Fibroblast of villous mesenchyme (primary cell): Measurements from ENCODE around the gene WDR45B. TPM values are rescaled to one million over a fixed set of nuclear protein-coding genes. Genes with fewer than 3 reads are reported as not detected.

Source experiments
- DNase-seq: peaks from one replicate; pipeline ENCODE4 v3.0.0-alpha.2; 2010; ENCODE audit warnings: low read depth
- H3K4me3 ChIP-seq: 2 replicates; pipeline ENCODE4 v1.5.1; 2011; ENCODE audit warnings: low read depth, mild to moderate bottlenecking, low read length
- CTCF ChIP-seq: IDR thresholded peaks from 2 replicates; pipeline ENCODE4 v1.5.1; 2012; ENCODE audit warnings: low read depth, mild to moderate bottlenecking, low read length; ENCODE audit not compliant: insufficient read depth
- total RNA-seq: library from RNA; depleted of rRNA; stranded (reverse); fragments of >200 nt; gene quantifications from 2 replicates; pipeline ENCODE4 v1.2.3, GENCODE V29; 2012

The WDR45B gene
- total RNA-seq, 1 donor: 70.8 TPM

GRCh38 chr17:82668024-82668630 is 19.9 kb upstream of the WDR45B start:
- DNase-seq: no peak
- no peak overlapping the region for H3K4me3 ChIP-seq
- no peak for TF ChIP-seq CTCF

GRCh38 chr17:82667668-82668000 is 19.4 kb upstream of the WDR45B start:
- DNase-seq: no peak
- TF ChIP-seq CTCF: no peak

GRCh38 chr17:82666931-82667667 is 18.9 kb upstream of the WDR45B start:
- TF ChIP-seq CTCF: no peak
- H3K4me3 ChIP-seq: no peak overlapping the region
- no peak for DNase-seq

More at GRCh38 chr17:82667668-82668000, 19.4 kb upstream of the WDR45B start:
- H3K4me3 ChIP-seq: no peak overlapping the region

GRCh38 chr17:82665891-82666290 is 17.6 kb upstream of the WDR45B start:
- no peak overlapping the region for H3K4me3 ChIP-seq
- no peak for DNase-seq

GRCh38 chr17:82665217-82665616 is 17.0 kb upstream of the WDR45B start:
- no peak overlapping the region for H3K4me3 ChIP-seq
- DNase-seq: no peak
- no peak for TF ChIP-seq CTCF

More at GRCh38 chr17:82665891-82666290, 17.6 kb upstream of the WDR45B start:
- TF ChIP-seq CTCF: no peak

GRCh38 chr17:82664701-82665182 is 16.5 kb upstream of the WDR45B start:
- no peak for DNase-seq
- no peak overlapping the region for H3K4me3 ChIP-seq
- TF ChIP-seq CTCF: no peak
